SW480 (cell line): ENCODE results near the gene HSF2BP.
A peak's percentile ranks its signal among the peaks of the same experiment; 100 is the strongest.
"Not testable (repeated sequence)": the region's sequence is repeated elsewhere in the genome, so short reads cannot be mapped to it uniquely, and the experiment has no call there.

Experiments used
- DNase-seq: peaks from one replicate; pipeline ENCODE4 v3.0.0-alpha.2; 2016; ENCODE audit warnings: low spot score

HSF2BP gene

DNA sequence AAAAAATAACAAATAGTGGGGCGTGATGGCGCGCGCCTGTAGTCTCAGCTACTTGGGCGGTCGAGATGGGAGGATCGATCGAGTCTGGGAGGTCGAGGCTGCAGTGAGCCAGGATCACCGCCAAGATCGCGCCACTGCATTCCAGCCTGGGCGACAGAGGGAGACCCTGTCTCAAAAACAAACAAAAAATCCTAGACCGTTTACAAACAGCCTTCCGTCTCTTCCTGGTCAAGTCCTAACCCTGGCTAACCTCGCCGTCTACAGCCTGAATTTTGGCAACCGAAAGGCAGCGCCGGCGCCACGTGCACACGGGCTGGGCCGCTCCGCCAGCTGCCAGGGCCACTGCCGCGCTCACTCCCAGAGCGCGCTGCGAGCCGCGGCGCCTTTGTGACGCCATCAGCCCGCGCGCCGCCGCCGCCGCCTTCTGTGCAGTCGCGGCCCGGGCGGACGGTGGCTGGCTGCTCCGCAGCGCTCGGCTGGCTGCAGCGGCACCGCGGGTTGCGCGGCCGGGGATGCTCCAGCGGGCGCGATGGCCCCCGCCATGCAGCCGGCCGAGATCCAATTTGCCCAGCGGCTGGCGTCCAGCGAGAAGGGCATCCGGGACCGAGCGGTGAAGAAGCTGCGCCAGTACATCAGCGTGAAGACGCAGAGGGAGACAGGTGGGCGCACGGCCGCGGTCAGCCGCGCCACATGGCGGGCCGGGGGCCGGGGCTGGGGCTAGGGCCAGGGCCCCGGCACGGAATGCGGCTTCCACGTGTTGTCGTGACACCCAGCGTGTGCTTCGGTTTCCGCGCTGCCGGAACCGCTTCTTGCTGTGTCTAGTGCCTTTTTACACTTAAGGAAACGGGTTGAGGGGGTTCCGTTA lies at the start of gene HSF2BP, which contains the start of gene RRP1B:
TSS of gene HSF2BP (minus strand) at position 353 of the 865 bp plus-strand sequence. CDS start 1,392 bp downstream, outside the sequence.
TSS of gene RRP1B (plus strand) at position 425 of the 865 bp plus-strand sequence. CDS start at position 530, 105 bp downstream.
- DNase-seq: peak; percentile 85

DNA sequence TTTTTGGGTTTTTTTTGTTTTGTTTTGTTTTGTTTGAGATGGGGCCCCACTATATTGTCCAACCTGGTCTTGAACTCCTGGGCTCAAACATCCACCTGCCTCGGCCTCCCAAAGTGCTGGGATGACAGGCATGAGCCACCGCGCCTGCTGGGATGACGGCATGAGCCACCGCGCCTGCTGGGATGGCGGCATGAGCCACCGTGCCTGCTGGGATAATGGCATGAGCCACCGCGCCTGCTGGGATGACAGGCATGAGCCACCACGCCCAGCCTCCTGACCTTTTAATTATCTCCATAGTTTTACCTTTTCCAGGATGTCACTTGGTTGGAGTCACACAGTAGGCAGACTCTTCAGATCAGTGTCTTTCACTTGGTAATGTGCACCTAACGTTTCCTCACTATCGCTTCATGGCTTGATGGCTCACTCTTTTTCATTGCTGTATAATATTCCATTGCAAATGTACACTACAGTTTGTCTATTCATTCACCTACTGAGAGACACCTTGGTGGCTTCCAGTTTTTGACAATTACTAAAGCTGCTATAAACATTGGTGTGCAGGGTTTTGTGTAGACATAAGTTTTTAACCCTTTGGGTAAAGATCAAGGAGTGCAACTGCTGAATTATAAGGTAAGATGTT lies 49.6 kb upstream of the HSF2BP start:
- no peak for DNase-seq

DNA sequence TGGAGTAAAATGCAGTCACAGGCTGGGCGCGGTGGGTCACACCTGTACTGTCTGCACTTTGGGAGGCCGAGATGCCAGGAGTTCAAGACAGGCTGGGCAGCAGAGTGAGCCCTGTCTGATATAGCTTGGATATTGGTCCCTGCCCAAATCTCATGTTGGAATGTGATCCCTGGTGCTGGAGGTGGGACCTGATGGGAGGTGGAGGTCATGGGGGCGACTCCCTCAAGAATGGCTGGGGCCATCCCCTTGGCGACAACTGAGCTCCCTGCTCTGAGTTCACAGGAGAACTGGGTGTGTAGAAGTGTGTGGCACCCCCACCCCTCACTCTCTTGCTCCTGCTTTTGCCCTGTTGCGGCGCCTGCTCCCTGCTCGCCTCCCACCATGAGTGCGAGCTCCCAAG lies 48.2 kb upstream of the HSF2BP start:
- no peak for DNase-seq

DNA sequence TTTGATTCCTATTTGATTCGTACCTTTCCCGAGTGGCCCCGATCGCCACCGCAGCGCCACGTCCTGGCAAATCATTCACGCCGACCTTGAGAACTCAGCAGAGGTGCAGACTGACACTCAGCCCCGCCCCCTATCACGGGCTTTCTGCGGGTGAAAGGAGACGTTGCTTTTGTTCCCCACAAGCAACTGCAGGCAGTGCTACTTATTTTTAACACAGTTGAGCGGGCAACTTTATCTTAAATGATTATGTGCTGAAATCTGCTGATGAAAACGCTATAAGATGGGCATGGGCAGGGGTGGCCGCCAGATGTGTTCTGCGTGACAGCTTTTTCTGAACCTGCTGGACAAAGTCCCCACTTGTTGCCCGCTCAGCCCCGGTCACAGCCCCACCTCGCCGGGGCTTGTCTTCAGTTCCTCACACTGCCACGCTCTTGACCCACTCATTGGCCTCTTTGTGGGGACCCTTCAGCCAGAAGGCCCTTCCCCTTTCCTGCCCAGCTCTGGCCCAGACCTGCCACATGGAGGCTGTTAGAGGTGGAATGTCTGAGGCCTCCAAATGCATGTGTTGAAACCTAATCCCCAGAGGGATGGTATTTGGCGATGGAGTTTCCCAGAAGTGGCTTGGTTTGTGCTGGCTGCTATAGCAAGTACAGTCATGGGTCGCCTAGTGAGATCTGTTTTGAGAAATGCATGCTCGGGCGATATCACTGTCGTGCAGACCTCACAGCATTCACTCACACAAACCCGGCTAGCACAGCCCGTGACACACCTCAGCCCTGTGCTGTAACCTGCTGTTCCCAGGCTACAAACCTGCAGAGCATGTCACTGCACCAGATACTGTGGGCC lies 44.0 kb upstream of the HSF2BP start:
- DNase-seq: no peak

DNA sequence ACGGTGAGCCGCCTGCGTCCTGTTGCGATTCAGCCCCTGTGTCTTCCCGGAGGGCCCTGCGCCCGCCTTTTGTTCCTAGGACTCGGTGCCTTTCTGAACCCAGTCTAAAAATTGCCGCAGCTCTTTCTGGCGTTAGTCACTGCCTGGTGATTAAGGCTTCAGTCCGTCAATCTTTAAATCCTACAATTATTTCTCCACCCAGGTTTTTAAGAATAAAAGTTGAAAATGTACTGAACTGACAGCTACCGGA lies 43.4 kb upstream of the HSF2BP start:
- DNase-seq: no peak

DNA sequence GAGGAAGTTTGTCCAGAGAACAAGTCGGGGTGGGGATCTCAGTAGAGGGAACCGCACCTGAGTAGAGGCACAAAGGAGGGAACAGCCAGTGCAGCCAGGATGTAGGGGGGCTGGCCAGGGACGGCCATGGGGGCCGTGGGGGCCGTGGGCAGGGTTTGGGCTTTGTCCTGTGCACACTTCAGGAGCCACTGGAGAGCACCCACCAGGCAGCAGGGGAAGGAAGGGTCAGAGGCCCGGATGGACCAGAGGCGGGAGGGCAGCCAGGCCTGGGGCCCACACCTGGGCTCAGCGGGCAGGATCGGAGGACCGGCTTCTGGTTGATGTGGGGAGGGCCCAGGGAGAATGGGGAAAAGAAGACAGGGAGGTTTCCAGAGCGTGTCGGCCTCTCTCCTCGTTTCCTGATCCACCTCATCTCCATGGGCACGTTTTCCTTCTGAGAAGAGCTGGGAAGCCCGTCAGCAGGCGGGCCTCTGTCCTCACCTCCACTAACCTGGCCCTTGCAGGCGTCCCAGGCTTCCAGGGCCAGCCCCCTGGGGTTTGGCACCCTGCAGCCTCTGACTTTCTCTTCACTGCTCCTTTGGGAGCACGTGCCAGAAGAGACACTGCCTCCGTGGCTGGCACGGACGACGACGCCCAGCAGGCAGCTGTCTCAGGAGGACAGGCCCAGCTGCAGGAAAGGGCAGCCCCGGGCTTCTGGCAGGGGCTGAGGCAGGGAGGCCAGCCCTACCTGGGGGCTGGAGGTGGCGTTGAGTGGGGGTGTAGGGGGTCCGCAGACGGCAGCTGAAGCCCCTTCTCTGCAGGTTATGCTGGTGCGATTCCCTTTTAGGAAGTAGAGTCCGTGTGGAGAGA lies 42.9 kb upstream of the HSF2BP start:
- no peak for DNase-seq

DNA sequence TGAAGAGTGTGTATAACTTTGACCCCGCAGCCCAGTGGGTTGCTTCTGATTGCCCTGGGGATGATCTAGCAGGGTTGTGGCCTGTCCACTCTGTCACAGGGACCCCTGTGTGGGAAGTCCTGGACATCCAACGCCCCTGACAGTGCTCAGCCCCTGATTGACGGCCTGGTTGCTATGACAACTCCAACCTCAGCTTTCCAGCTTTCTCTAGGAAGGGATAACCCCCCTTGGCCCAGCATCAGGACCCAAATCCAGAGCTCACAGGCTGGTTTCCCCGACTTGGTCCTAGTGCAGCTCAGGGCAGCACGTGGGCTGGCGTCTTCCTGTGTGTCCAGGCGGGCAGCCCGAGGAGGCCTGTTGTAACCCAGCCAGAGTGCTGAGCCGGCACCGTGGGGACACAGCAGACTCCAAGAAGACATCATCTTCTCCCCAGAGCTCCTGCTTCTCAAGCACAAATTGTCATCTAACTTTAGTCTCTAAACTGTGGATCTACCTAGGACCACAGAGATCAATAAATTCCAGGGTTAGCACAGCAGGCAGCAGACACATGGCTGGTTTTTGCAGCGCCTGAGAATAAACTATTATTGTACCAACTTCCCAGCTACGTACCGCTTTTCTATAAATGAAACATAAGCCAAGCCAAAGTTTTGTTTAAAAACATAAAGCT lies 40.8 kb upstream of the HSF2BP start:
- DNase-seq: no peak

DNA sequence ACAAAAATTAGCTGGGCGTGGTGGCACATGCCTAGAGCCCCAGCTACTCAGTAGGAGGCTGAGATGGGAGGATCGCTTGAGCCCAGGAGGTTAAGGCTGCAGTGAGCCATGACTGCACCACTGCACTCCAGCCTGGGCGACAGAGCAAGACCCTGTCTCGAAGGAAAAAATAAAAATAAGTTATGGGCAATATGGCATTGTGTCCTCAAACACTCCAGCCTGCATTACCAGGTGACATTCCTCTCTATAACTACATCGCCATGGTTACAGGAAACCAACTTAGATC lies 40.1 kb upstream of the HSF2BP start:
- DNase-seq: not testable (repeated sequence)

DNA sequence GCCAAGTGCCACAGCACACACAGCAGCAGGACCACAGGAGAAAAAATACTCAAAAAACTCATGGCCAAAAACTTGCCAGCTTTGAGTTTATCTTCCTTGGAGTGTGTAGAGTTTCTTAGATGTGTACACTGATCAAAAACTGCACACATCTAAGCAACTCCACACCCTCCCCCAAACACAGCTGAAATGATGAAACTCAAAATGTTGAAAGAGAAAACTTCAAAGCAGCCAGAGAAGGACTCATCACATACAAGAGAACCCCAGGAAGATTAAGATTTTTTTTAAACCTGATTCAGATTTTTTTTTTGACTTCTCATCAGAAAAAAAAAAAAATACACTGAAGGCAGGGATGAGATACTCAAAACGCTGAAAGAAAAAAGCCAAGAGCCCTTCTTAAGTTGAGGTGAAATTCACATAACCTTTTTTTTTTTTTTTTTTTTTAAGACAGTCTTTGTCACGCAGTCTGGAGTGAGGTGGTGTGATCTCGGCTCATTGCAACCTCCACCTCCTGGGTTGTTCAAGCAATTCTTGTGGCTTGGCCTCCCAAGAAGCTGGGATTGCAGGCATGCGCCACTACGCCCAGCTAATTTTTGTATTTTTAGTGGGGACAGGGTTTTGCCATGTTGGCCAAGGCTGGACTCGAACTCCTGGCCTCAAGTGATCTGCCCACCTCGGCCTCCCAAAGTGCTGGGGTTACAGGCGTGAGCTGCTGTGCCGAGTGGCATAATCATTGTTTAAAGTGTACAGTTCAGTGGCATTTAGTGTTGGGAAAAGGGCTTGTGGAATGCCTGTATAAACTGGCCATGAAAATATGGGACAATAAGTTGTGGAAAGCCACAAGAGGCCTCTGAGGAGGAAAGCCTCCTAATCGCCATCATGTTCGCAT lies 38.7 kb upstream of the HSF2BP start:
- peak; percentile 29 for DNase-seq

DNA sequence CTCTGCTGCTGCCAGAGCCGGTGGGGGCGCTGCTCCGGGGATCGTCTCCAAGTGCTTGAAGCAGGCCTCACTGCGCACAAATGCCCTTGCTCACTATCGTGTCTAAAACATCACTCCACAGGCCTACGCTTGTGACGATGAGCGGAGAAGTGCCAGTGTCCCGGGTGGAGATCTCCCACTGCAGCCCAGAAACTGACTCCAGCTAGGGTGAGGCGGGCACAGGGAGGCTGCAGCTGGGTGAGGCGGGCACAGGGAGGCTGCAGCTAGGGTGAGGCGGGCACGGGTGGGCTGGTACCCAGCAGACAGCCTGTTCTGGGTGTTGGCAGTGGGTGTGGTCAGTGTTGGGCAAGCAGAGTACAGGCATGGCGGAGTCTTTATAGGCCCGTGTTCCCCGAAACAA lies 36.9 kb upstream of the HSF2BP start:
- DNase-seq: no peak

DNA sequence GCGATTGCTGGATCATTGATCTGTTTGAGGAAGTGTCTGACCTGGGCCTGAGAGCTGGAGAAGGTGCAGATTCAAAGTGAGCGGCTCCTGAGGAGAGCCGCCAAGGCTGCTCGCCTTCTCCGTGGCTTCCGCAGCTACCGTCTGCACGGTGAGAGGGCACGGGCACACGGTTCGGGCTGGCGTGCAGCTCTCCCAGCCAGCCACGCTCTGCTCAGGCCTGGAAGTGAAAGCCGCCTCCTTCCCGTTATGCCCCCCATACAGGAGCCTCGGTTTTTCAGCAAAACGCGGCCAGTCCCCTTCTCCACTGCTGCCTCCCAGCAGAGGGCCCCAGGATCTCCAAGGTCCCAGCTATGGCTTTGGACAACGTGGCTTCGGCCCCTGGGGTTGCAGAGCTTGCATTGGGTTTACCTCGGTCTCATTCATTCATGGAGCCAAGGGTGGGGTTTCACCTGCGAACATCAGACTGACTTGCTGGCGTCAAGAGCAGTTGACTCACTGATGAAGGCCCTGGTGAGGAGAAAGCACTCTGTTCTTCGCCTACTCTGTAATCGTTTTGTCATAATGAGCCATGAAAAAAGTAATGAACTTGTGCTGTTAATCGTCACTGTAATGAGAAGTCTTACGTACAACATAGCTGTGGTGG lies 35.3 kb upstream of the HSF2BP start:
- no peak for DNase-seq

DNA sequence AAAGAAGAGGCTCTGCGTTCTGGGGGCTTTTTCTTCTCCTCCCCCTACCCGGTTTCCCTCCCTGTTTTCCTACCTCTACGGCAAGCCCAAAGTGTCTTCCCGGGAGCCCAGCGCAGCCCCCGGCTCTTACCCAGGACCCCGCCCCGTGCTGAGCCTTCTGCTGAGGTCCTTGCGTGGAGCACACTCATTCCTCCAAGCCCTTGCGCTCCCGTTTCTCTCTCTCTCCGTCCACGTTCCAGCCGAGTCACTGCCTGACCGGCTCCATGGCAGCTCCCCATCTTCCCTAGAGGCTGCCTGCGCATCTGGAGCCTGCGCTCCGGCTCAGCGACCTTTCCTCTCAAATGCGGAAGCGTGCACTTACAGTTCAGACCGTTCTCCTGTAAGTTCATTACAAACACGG lies 34.7 kb upstream of the HSF2BP start:
- DNase-seq: no peak

DNA sequence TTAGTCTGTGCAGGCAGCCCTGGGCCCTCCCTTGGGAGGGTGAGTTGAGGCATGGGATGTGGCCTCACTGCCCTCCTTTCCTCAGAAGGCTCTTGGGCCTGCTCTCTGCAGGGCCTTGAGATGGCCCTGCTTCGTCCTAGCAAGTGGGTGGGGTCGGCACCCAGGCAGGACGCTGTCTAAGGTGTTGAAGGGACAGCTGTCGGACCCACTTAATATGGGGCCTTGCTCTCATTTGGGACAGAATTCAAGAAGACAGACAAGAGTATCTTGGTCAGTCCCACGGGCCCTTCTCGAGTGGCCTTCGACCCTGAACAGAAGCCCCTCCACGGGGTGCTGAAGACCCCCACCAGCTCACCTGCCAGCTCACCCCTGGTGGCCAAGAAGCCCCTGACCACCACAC lies 33.7 kb upstream of the HSF2BP start:
- no peak for DNase-seq

DNA sequence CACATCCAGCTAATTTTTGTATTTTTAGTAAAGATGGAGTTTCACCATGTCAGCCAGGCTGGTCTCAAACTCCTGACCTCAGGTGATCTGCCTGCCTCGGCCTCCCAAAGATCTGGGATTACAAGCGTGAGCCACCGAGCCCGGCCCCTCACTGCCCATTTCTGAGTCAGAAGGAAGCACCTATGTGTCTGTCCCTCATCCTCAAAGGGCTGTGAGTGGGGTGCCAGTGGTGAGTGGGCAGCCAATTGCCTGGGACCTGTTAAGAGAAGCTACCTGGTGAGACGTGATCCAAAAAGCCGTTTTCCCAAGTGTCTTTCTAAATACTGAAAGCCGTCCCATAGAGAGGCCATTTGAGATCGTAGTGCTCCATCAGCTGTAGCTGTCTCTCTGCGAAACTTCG lies 32.5 kb upstream of the HSF2BP start:
- no peak for DNase-seq

DNA sequence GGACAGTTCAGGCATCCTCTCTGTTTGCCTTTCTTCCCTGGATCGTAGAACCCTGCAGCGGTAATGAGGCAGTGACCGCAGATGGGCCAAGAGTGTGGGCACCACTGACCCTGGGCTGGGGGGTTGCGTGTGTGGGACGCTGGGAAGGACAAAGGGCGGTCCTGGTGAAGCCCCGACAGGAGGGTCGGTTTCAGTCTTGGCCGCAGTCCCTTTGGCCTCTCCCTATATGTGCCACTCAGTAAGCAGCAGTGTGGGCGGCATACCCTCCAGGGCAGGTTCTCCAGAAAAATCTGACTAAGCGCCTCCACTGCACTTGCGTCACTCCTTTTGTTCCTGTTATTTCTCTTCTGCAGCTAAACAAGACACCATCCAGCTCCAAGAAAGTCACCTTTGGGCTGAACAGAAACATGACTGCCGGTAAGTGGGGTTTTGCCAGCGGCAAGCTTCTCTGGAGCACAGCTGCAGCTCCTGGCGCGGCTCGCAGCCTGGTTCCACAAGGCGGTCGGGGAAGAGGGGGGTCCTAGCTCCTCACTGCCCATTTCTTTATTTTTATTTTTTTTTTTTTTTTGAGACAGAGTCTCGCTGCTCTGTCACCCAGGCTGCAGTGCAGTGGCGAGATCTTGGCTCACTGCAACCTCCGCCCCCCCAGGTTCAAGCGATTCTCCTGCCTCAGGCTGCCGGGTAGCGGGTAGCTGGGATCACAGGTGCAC lies 32.0 kb upstream of the HSF2BP start:
- no peak for DNase-seq

DNA sequence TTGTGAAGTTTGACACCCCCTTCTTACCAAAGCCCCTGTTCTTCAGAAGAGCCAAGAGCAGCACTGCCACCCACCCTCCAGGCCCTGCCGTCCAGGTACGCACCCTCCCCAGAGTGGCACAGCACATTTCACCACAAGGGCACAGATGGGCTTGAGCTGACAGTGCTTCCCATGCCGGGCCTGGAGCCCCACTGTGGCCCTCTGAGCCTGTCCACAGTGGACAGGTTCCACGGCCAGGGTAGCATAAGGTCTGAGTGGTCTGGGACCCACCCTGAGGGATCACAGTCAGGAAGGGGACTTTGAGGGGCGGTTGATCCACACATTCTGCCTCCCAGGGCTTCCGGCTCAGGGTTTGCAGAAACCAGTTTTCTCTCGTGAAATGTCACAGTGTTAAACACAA lies 31.1 kb upstream of the HSF2BP start:
- DNase-seq: no peak

DNA sequence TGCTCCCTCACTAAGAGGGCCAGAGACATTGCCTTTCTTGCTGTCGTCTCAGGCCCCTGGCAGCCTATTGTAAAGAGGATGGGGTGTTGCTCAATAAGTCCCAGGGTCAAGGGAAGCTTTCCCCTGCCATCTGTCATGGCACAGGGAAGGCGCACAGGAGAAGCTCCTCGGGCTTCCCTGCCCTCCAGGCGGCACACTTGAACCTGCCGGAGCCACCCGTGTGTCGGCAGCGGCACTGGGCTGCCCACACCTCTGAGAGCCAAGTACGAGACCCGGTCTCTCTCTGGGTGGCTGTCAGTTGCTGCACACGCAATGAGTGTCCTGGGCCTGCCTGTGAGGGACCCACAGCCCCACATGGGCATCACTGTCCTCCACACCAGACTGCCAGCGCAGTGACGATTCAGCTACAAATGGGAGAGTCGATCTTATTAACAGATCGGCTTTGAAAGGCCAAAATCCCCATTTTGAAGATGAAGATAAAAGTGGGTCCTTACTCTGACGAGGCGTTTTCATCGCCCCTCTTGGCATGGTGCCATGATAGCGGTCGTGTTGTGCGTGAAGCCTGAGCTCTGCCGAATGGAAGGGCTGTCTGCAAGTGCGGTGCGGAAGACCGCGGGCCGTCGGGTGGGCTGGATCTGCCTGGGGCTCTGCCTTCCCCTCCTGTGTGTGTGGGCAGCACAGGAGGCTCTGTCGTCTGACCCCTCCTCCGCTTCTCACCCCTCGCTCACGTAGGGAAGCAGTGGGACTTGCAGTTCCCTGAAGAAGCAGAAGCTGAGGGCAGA lies 30.5 kb upstream of the HSF2BP start:
- no peak for DNase-seq

DNA sequence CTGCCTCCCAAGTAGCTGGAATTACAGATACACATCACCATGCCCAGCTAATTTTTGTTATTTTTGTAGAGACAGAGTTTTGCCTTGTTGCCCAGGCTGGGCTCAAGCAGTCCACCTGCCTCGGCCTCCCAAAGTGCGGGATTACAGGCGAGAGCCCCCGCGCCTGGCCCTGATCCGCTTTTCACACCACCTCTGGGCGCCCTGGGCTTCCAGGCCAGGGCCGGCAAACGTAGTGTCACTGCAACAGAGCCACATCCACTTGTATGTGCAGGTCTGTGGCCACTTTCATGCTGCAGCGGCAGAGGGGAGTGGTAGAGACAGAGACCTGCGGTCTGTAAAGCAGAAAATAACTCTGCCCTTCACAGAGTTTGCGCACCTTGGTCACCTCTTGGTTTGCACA lies 29.6 kb upstream of the HSF2BP start:
- no peak for DNase-seq
